ENCODE measurements around the gene KRT81. TPM values are rescaled to one million over a fixed set of nuclear protein-coding genes. Genes with fewer than 3 reads are reported as not detected.

KRT81 gene
- total RNA-seq, 1 experiment from 2014 or later, result 0.70 TPM

DNA sequence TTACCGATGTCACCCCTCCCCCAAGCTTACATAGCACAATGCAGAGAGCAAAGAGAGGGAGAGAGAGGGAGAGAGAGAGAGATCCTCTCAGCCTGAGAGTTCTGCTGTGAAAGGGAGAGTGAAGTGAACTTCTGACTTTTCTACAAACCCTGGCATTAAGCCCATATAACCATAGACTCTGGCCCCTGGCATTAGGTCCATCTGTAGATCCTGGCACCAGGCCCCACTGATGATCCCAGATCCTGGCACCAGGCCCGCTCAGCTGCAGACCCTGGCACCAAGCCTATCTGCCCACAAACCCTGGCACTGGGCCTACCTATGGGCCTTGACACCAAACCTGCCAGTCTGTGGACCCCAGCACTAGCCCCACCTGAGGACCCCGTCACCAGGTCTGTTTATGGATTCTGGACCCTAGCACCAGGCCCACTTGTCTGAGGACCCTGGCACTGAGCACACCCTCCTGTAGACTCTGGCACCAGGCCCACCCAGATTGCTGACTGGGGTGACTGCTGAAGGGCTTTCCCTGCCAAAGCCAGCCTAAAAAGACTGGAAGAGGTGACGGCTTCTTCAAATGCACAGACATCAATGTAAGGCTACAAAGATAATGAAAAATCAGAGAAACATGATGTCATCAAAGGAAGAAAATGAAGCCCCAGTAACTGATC, 44.4 kb upstream of the KRT81 start:
- Mint-ChIP-seq H3K4me3 (no peak overlapping the region), H3K4me1 (peaks cover 7% of the 10 kb centered on the region), H3K27me3 (ENCODE audit: low read depth) (no peaks in the 10 kb centered on the region; the same call in 1 of the 2 replicates), H3K27ac (no peak overlapping the region), H3K36me3 (no peaks in the 10 kb centered on the region), H3K9me3 (no peaks in the 10 kb centered on the region; the same call in 1 of the 2 replicates)
- no peak for TF ChIP-seq FOXJ3 (CRISPR knock-in tag; IDR thresholded peaks at IDR 0.05; ENCODE audit: borderline replicate concordance)
- TF ChIP-seq ATF1 (CRISPR knock-in tag; IDR thresholded peaks at IDR 0.05), result no peak
- TF ChIP-seq, protein P1, sequence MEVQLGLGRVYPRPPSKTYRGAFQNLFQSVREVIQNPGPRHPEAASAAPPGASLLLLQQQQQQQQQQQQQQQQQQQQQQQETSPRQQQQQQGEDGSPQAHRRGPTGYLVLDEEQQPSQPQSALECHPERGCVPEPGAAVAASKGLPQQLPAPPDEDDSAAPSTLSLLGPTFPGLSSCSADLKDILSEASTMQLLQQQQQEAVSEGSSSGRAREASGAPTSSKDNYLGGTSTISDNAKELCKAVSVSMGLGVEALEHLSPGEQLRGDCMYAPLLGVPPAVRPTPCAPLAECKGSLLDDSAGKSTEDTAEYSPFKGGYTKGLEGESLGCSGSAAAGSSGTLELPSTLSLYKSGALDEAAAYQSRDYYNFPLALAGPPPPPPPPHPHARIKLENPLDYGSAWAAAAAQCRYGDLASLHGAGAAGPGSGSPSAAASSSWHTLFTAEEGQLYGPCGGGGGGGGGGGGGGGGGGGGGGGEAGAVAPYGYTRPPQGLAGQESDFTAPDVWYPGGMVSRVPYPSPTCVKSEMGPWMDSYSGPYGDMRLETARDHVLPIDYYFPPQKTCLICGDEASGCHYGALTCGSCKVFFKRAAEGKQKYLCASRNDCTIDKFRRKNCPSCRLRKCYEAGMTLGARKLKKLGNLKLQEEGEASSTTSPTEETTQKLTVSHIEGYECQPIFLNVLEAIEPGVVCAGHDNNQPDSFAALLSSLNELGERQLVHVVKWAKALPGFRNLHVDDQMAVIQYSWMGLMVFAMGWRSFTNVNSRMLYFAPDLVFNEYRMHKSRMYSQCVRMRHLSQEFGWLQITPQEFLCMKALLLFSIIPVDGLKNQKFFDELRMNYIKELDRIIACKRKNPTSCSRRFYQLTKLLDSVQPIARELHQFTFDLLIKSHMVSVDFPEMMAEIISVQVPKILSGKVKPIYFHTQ (CRISPR knock-in tag; IDR thresholded peaks at IDR 0.05), result no peak
- no peak for TF ChIP-seq SMAD3 (CRISPR knock-in tag; IDR thresholded peaks at IDR 0.05; ENCODE audit: borderline replicate concordance)
- TF ChIP-seq, protein P2, sequence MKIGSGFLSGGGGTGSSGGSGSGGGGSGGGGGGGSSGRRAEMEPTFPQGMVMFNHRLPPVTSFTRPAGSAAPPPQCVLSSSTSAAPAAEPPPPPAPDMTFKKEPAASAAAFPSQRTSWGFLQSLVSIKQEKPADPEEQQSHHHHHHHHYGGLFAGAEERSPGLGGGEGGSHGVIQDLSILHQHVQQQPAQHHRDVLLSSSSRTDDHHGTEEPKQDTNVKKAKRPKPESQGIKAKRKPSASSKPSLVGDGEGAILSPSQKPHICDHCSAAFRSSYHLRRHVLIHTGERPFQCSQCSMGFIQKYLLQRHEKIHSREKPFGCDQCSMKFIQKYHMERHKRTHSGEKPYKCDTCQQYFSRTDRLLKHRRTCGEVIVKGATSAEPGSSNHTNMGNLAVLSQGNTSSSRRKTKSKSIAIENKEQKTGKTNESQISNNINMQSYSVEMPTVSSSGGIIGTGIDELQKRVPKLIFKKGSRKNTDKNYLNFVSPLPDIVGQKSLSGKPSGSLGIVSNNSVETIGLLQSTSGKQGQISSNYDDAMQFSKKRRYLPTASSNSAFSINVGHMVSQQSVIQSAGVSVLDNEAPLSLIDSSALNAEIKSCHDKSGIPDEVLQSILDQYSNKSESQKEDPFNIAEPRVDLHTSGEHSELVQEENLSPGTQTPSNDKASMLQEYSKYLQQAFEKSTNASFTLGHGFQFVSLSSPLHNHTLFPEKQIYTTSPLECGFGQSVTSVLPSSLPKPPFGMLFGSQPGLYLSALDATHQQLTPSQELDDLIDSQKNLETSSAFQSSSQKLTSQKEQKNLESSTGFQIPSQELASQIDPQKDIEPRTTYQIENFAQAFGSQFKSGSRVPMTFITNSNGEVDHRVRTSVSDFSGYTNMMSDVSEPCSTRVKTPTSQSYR (CRISPR knock-in tag; IDR thresholded peaks at IDR 0.05), result no peak
- no peak for TF ChIP-seq NFYB (CRISPR knock-in tag; conservative IDR thresholded peaks at IDR 0.05; ENCODE audit: low read depth)
- TF ChIP-seq NR3C1 (CRISPR knock-in tag; conservative IDR thresholded peaks at IDR 0.05; ENCODE audit: low read depth), result no peak
- no peak for TF ChIP-seq ATF2 (CRISPR knock-in tag; IDR thresholded peaks at IDR 0.05; ENCODE audit: borderline replicate concordance, low read depth)
- TF ChIP-seq ESRRA (CRISPR knock-in tag; IDR thresholded peaks at IDR 0.05; ENCODE audit: borderline replicate concordance), result no peak
- TF ChIP-seq MLX (CRISPR knock-in tag; IDR thresholded peaks at IDR 0.05), result no peak
- TF ChIP-seq ZNF138 (CRISPR knock-in tag; conservative IDR thresholded peaks at IDR 0.05), result no peak
- TF ChIP-seq, protein P3, sequence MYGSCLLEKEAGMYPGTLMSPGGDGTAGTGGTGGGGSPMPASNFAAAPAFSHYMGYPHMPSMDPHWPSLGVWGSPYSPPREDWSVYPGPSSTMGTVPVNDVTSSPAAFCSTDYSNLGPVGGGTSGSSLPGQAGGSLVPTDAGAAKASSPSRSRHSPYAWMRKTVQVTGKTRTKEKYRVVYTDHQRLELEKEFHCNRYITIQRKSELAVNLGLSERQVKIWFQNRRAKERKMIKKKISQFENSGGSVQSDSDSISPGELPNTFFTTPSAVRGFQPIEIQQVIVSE (CRISPR knock-in tag; IDR thresholded peaks at IDR 0.05; ENCODE audit: borderline replicate concordance), result no peak
- TF ChIP-seq GRHL2 (CRISPR knock-in tag; IDR thresholded peaks at IDR 0.05; ENCODE audit: insufficient replicate concordance, severe bottlenecking), result no peak
- TF ChIP-seq HMGXB4 (CRISPR knock-in tag; IDR thresholded peaks at IDR 0.05), result no peak
- TF ChIP-seq, protein P4, sequence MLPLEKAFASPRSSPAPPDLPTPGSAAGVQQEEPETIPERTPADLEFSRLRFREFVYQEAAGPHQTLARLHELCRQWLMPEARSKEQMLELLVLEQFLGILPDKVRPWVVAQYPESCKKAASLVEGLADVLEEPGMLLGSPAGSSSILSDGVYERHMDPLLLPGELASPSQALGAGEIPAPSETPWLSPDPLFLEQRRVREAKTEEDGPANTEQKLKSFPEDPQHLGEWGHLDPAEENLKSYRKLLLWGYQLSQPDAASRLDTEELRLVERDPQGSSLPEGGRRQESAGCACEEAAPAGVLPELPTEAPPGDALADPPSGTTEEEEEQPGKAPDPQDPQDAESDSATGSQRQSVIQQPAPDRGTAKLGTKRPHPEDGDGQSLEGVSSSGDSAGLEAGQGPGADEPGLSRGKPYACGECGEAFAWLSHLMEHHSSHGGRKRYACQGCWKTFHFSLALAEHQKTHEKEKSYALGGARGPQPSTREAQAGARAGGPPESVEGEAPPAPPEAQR (CRISPR knock-in tag; IDR thresholded peaks at IDR 0.05), result no peak
- ChIA-PET CTCF (interaction anchor here (0.6 to 2.0 kb wide), 6 partner anchors 26 to 645 kb away, joined by 3 to 5 read pairs (median 4); no protein-coding TSS in a partner anchor), POLR2A (no interaction called here)
- 0 out of 2 replicates have a peak, but pooled peaks have one; percentile 30 for ATAC-seq
- no peak for DNase-seq (ENCODE audit: low spot score)

Data from WTC11 (cell line).